CD4-positive, alpha-beta T cell (primary cell): ENCODE data around the gene NUDCD3. TPM values are rescaled to one million over a fixed set of nuclear protein-coding genes. Genes with fewer than 3 reads are reported as not detected.
A peak's percentile ranks its signal among the peaks of the same experiment; 100 is the strongest.

ENCODE experiments used
- ATAC-seq: fragments of 200-7000 bp; cut with Tn5 transposase; one replicate; pipeline ENCODE4 v1.10.0; 2022; ENCODE audit warnings: mild to moderate bottlenecking; ENCODE audit not compliant: poor library complexity
- CTCF ChIA-PET: fragments of 350-600 bp; sonication (Branson Sonifier 250); formaldehyde crosslinking; loops from one replicate; lab custom pipeline; 2021; ENCODE audit warnings: antibody characterized with exemption, inconsistent platforms; lab: Charles Lee
- POLR2A ChIA-PET: fragments of 350-600 bp; sonication (Branson Sonifier 250); formaldehyde crosslinking; loops from one replicate; lab custom pipeline; 2021; ENCODE audit warnings: antibody characterized with exemption, inconsistent platforms; lab: Charles Lee
- DNase-seq, 14 experiments: peaks; one replicate each; pipeline ENCODE4 v3.0.0-alpha.2; 2013 to 2020; ENCODE audit warnings: mixed read lengths in 2 of 14
- H3K27ac ChIP-seq, 2 donors: one replicate each; pipeline versions ENCODE4 v1.5.1 to v1.7.0; 2013; ENCODE audit warnings: low read length in 2 of 2, low read depth in 1 of 2, mild to moderate bottlenecking in 1 of 2
- H3K27me3 ChIP-seq, 2 experiments: 1 replicate in 1 of 2; 2 replicates in 1 of 2; pipeline versions ENCODE4 v1.6.1 to v1.7.0; 2013; ENCODE audit warnings: low read length in 2 of 2, control low read depth in 1 of 2, mild to moderate bottlenecking in 1 of 2, moderate library complexity in 1 of 2; ENCODE audit not compliant: insufficient read depth in 2 of 2, control insufficient read depth in 1 of 2
- H3K36me3 ChIP-seq: one replicate; pipeline ENCODE4 v1.6.1; 2013; ENCODE audit warnings: low read length, control low read depth; ENCODE audit not compliant: insufficient read depth
- H3K4me1 ChIP-seq: one replicate; pipeline ENCODE4 v1.6.1; 2013; ENCODE audit warnings: low read length, control low read depth; ENCODE audit not compliant: insufficient read depth
- H3K4me3 ChIP-seq: one replicate; pipeline ENCODE4 v1.5.1; 2013; ENCODE audit warnings: mild to moderate bottlenecking, low read length, moderate library complexity
- H3K9me3 ChIP-seq, 2 experiments: 1 replicate in 1 of 2; 2 replicates in 1 of 2; pipeline versions ENCODE4 v1.6.1 to v1.7.0; 2013; ENCODE audit warnings: low read length in 2 of 2, mild to moderate bottlenecking in 2 of 2, control low read depth in 1 of 2, moderate library complexity in 1 of 2; ENCODE audit not compliant: control insufficient read depth in 1 of 2, insufficient read depth in 1 of 2
- H3K27ac Mint-ChIP-seq: one replicate; pipeline ENCODE4 v1.8.0; 2020; ENCODE audit warnings: mixed read lengths
- H3K27me3 Mint-ChIP-seq: one replicate; pipeline ENCODE4 v1.8.0; 2021; ENCODE audit warnings: mixed read lengths
- H3K36me3 Mint-ChIP-seq: one replicate; pipeline ENCODE4 v1.8.0; 2021; ENCODE audit warnings: low read depth, mixed read lengths
- H3K4me1 Mint-ChIP-seq: one replicate; pipeline ENCODE4 v1.8.0; 2021; ENCODE audit warnings: low read depth, mixed read lengths
- H3K4me3 Mint-ChIP-seq: one replicate; pipeline ENCODE4 v1.8.0; 2020; ENCODE audit warnings: mild to moderate bottlenecking, mixed read lengths
- H3K9me3 Mint-ChIP-seq: one replicate; pipeline ENCODE4 v1.8.0; 2020; ENCODE audit warnings: mixed read lengths
- intact Hi-C, 2 experiments: fragments of 100-400 bp; cut with DNase I in 1 of 2; cut with micrococcal nuclease in 1 of 2; formaldehyde crosslinking; loops; one replicate each; pipeline versions ENCODE4 v1.15.1 to v1.9.0; 2023 to 2025; cut with DNase I, micrococcal nuclease
- total RNA-seq, 174 experiments: library from RNA in 2 of 174; stranded (reverse) in 2 of 174; gene quantifications; one replicate each; pipeline ENCODE4 v1.2.3 and lab custom pipeline; 2021 to 2026
- TF ChIP-seq, protein P1 (sequence below): fragments of 200-600 bp; IDR thresholded peaks from one replicate; pipeline ENCODE4 v1.8.0; 2022; ENCODE audit warnings: antibody characterized with exemption, mild to moderate bottlenecking

The NUDCD3 gene
- total RNA-seq, 2 experiments from 2014 or later, result 56.6 to 60.6 TPM

DNA sequence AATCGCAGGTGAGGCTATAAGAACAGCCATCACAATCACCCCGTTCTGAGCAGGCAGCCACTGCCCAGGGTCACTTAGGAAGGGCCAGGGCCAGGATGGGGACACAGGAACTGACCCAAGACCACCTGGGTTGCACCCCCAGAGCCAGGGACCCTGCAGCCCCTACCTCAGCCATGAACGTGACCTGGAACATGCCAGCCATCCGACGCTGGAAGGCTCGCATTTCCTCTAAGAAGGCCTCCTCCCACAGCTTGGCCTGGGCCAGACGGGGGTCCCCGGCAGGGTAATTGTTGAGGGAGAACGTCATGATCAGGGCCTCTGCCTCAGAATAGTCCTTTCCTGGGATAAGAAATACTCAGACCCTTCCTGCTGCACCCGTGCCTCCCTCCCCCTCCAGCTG, 45.6 kb upstream of the NUDCD3 start:
- no peaks in the 10 kb centered on the region for H3K9me3 ChIP-seq
- H3K27ac Mint-ChIP-seq, result no peak overlapping the region
- no peak overlapping the region for H3K4me3 Mint-ChIP-seq
- ChIA-PET CTCF (no interaction called here), POLR2A (interaction anchor here (1.3 kb wide), 1 partner anchor 45 kb away, joined by 3 read pairs; the partner anchor contains the start of gene NUDCD3)
- TF ChIP-seq, protein P1, sequence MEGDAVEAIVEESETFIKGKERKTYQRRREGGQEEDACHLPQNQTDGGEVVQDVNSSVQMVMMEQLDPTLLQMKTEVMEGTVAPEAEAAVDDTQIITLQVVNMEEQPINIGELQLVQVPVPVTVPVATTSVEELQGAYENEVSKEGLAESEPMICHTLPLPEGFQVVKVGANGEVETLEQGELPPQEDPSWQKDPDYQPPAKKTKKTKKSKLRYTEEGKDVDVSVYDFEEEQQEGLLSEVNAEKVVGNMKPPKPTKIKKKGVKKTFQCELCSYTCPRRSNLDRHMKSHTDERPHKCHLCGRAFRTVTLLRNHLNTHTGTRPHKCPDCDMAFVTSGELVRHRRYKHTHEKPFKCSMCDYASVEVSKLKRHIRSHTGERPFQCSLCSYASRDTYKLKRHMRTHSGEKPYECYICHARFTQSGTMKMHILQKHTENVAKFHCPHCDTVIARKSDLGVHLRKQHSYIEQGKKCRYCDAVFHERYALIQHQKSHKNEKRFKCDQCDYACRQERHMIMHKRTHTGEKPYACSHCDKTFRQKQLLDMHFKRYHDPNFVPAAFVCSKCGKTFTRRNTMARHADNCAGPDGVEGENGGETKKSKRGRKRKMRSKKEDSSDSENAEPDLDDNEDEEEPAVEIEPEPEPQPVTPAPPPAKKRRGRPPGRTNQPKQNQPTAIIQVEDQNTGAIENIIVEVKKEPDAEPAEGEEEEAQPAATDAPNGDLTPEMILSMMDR, result no peak
- DNase-seq, result no peak
- H3K4me1 ChIP-seq, result no peaks in the 10 kb centered on the region
- H3K4me1 Mint-ChIP-seq, result no peaks in the 10 kb centered on the region
- H3K4me3 ChIP-seq, result no peak overlapping the region
- no peak overlapping the region for H3K27ac ChIP-seq
- no peaks in the 10 kb centered on the region for H3K9me3 Mint-ChIP-seq
- no peaks in the 10 kb centered on the region for H3K36me3 Mint-ChIP-seq
- no peaks in the 10 kb centered on the region for H3K27me3 ChIP-seq
- H3K27me3 Mint-ChIP-seq, result no peaks in the 10 kb centered on the region
- intact Hi-C loops, result no loop called here
- ATAC-seq, result no peak
- no peaks in the 10 kb centered on the region for H3K36me3 ChIP-seq

DNA sequence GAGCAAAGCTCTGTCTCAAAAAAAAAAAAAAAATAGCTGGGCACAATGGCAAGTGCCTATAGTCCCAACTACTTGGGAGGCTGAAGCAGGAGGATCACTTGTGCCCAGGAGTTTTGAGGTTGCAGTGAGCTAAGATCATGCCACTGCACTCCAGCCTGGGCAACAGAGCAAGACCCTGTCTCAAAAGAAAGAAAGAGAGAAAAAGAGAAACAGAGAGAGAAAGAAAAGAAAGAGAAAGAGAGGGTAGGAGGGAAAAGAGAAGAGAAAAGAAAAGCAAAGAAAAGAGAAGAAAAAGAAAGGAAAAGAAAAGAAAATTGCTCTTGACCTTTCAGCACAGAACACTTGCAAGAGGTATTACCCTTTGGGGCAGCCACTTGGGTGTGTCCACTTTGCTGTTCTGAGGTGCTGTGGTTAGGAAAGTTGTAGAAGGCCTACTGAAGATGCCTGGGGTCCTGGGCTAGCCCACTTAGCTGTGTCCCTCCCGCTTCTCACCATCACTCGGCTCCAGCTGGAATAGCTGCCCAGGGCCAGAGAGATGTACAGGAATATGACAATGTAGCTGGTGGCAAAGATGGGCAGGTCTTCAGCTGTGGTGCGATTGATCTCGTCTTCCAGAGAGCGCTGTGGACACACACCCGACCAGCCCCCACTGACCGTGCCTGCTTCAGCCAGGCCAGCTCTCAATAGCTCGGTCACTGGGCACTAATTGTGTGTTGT, 45.0 kb upstream of the NUDCD3 start:
- TF ChIP-seq, protein P1, result no peak
- Mint-ChIP-seq H3K27ac (no peak overlapping the region), H3K4me1 (no peaks in the 10 kb centered on the region), H3K9me3 (no peaks in the 10 kb centered on the region), H3K27me3 (no peaks in the 10 kb centered on the region), H3K4me3 (no peak overlapping the region), H3K36me3 (no peaks in the 10 kb centered on the region)
- Histone ChIP-seq H3K4me1 (no peaks in the 10 kb centered on the region), H3K9me3 (no peaks in the 10 kb centered on the region), H3K27ac (no peak overlapping the region), H3K27me3 (no peaks in the 10 kb centered on the region), H3K4me3 (no peak overlapping the region), H3K36me3 (no peaks in the 10 kb centered on the region)
- ATAC-seq (no peak), DNase-seq (no peak)
- ChIA-PET POLR2A (interaction anchor here (1.3 kb wide), 1 partner anchor 45 kb away, joined by 3 read pairs; the partner anchor contains the start of gene NUDCD3), CTCF (interaction anchor here (0.5 to 0.7 kb wide), 2 partner anchors 156 to 171 kb away, joined by 3 read pairs; no protein-coding TSS in a partner anchor)
- intact Hi-C loops, result no loop called here

- POLR2A ChIA-PET, result no interaction called here
- no peak overlapping the region for H3K4me3 Mint-ChIP-seq
- CTCF ChIA-PET, result interaction anchor here (0.5 to 1.1 kb wide), 2 partner anchors 31 to 172 kb away, joined by 3 to 4 read pairs; no protein-coding TSS in a partner anchor
- no peaks in the 10 kb centered on the region for H3K27me3 Mint-ChIP-seq
- H3K27ac Mint-ChIP-seq, result no peak overlapping the region
- Histone ChIP-seq H3K27me3 (no peaks in the 10 kb centered on the region), H3K36me3 (no peaks in the 10 kb centered on the region), H3K4me1 (no peaks in the 10 kb centered on the region), H3K4me3 (no peak overlapping the region), H3K9me3 (no peaks in the 10 kb centered on the region), H3K27ac (no peak overlapping the region)
- H3K9me3 Mint-ChIP-seq, result no peaks in the 10 kb centered on the region
- no peaks in the 10 kb centered on the region for H3K36me3 Mint-ChIP-seq
- H3K4me1 Mint-ChIP-seq, result no peaks in the 10 kb centered on the region
- DNase-seq (peak in 11 of 14 experiments; percentile 2 to 66 (median 24)), ATAC-seq (peak; percentile 74)
- TF ChIP-seq, protein P1, result peak; percentile 52
- intact Hi-C loops, result no loop called here
Observed at GRCh38 chr7:44534501-44534900, 44.0 kb upstream of the NUDCD3 start.
